ENCODE results near the gene NEURL4. TPM values are rescaled to one million over a fixed set of nuclear protein-coding genes. Genes with fewer than 3 reads are reported as not detected.

NEURL4 gene
- total RNA-seq, 1 donor from 2014 or later, result 75.2 TPM

DNA sequence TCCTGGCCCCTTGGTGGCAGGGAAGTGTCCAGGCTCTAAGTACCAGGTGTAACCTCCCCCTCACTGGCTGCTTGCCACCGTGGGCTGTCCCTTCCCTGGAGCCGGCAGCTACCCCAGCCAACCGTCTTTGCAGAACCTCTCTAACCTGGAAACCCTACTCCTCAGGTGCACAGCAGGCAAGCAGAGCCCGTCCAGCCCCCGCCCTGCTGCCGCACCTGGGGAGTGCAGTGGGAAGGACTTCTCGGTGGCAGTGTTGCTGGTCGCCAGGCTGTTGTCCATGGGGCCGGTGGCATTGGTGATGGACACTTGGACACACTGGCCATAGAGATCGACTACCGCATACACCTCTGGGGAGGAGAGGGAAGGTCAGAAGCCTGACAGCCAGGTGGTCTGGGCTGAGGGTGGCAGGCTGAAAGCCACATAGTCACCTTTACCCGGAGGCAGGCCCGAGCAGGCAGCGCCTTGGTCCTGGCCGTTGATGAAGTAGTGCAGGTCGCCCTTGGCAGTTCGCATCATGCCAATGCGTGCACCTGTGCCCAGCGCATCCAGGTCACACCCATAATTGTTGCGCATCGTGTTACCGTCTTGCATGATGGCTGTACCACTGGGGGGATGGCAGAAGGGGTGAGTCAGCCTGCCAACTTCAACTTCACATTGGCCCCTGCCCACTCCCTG, 6.5 kb downstream of the NEURL4 start:
- Mint-ChIP-seq H3K27ac (no peak overlapping the region), H3K36me3 (ENCODE audit: insufficient read depth) (peaks cover 9% of the 10 kb centered on the region), H3K4me3 (ENCODE audit: low read depth) (no peak overlapping the region), H3K27me3 (no peaks in the 10 kb centered on the region), H3K4me1 (ENCODE audit: low read depth) (no peaks in the 10 kb centered on the region), H3K9me3 (ENCODE audit: low read depth) (no peaks in the 10 kb centered on the region)
- no peak for DNase-seq (ENCODE audit: low spot score, unreplicated experiment)
- TF ChIP-seq, protein P1, sequence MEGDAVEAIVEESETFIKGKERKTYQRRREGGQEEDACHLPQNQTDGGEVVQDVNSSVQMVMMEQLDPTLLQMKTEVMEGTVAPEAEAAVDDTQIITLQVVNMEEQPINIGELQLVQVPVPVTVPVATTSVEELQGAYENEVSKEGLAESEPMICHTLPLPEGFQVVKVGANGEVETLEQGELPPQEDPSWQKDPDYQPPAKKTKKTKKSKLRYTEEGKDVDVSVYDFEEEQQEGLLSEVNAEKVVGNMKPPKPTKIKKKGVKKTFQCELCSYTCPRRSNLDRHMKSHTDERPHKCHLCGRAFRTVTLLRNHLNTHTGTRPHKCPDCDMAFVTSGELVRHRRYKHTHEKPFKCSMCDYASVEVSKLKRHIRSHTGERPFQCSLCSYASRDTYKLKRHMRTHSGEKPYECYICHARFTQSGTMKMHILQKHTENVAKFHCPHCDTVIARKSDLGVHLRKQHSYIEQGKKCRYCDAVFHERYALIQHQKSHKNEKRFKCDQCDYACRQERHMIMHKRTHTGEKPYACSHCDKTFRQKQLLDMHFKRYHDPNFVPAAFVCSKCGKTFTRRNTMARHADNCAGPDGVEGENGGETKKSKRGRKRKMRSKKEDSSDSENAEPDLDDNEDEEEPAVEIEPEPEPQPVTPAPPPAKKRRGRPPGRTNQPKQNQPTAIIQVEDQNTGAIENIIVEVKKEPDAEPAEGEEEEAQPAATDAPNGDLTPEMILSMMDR (IDR thresholded peaks at IDR 0.05; ENCODE audit: unreplicated experiment), result no peak

DNA sequence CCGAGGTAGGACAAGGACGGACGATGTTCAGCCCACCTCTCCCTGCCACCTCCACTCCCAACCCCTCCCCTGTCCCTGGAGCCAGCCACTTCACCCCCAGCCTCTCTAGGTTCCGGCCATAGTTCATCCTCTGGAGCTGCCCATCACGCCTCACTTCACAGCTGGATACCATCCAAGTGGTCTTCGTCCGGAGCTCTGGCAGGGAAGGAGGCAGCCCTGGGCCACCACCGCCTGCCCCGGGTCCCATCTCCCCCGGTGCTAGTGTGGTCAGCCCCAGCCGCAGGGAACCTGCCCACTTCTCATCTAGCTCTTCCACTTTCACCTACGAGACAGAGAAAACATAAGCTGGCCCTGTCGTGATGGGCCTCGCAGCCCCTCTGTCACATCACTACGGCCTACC, 7.7 kb downstream of the NEURL4 start:
- no peaks in the 10 kb centered on the region for H3K9me3 Mint-ChIP-seq (ENCODE audit: low read depth)
- H3K4me3 Mint-ChIP-seq (ENCODE audit: low read depth), result no peak overlapping the region
- H3K27me3 Mint-ChIP-seq, result no peaks in the 10 kb centered on the region
- no peak overlapping the region for H3K27ac Mint-ChIP-seq
- peaks cover 11% of the 10 kb centered on the region for H3K36me3 Mint-ChIP-seq (ENCODE audit: insufficient read depth)
- peaks cover under 1% of the 10 kb centered on the region for H3K4me1 Mint-ChIP-seq (ENCODE audit: low read depth)
- TF ChIP-seq, protein P1 (IDR thresholded peaks at IDR 0.05; ENCODE audit: unreplicated experiment), result no peak
- no peak for DNase-seq (ENCODE audit: low spot score, unreplicated experiment)

DNA sequence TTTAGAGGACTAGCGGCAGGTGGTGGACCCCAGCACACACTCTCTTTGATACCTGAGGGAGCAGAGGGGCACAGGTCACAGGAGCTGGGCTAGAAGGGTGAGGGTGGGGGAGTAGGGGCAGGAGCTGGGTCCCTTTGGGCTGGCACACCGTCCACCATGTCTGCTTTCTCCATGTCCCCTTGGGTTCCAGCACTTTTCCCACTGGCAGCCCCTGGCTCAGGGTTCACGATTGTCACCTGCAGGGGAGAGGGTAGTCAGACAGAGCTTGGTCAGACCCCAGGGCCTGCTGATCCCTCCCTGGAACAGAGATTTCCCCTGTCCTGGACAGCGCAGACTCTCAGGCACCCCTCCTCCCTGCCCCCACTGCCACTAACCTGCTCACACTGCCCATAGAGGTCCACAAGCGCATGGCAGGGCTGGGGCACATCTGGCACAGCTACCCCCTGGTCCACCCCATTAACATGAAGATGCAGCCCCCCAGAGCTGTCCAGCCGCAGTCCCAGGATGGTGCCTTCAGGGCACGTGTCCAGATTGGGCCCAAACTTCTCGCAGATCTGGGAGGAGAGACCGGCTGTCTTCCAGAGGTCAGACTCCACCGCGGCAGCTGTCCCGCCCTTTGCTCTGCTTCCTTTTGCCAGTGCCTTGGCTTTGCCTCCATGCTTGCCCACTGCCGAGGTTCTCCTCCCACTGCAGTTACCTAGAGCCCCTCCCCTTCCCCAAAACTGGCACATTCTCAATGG, 10.8 kb downstream of the NEURL4 start:
- H3K36me3 Mint-ChIP-seq (ENCODE audit: insufficient read depth), result peaks cover 8% of the 10 kb centered on the region

DNA sequence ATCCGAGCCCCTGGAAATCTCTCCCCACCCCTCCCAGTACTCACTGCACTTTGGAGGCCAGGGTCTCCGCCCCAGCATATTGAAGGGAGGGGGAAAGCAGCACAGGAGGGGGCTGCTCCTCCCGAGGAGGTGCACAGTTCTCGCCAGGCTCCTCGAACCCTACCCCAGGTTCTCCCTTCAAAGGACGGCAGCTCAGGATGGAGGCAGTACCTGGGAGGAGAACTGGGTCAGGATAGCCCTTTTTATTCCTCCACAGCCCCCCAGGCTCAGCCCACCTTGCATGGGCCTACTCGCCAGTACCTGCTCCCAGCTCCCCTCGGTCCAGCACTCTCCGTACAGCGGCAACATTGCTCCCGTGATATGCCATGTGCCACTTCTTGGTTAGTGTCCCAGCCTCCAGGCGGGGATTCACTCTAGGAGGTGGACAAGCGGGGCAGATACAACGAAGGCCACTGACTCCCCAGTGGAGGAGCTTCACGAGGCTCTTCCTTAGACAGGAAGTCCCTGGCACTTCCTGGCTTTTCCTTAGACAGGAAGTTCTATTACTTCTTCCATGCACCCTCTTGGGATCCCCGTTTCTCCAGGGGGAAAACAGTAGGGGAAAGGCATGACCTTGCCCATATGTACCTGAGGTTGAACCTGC, 11.9 kb downstream of the NEURL4 start:
- DNase-seq (ENCODE audit: low spot score, unreplicated experiment), result no peak
- H3K36me3 Mint-ChIP-seq (ENCODE audit: insufficient read depth), result peaks cover 14% of the 10 kb centered on the region
- H3K9me3 Mint-ChIP-seq (ENCODE audit: low read depth), result no peaks in the 10 kb centered on the region
- H3K27me3 Mint-ChIP-seq, result no peaks in the 10 kb centered on the region
- no peak overlapping the region for H3K27ac Mint-ChIP-seq
- peak overlapping the region; percentile 46 for H3K4me3 Mint-ChIP-seq (ENCODE audit: low read depth)
- TF ChIP-seq, protein P1 (IDR thresholded peaks at IDR 0.05; ENCODE audit: unreplicated experiment), result no peak
- peaks cover 9% of the 10 kb centered on the region for H3K4me1 Mint-ChIP-seq (ENCODE audit: low read depth)

More for the DNA sequence above, 10.8 kb downstream of the NEURL4 start:
- Mint-ChIP-seq H3K9me3 (ENCODE audit: low read depth) (no peaks in the 10 kb centered on the region), H3K27ac (no peak overlapping the region), H3K4me3 (ENCODE audit: low read depth) (no peak overlapping the region), H3K27me3 (no peaks in the 10 kb centered on the region), H3K4me1 (ENCODE audit: low read depth) (peaks cover 9% of the 10 kb centered on the region)
- DNase-seq (ENCODE audit: low spot score, unreplicated experiment), result no peak
- TF ChIP-seq, protein P1 (IDR thresholded peaks at IDR 0.05; ENCODE audit: unreplicated experiment), result no peak

DNA sequence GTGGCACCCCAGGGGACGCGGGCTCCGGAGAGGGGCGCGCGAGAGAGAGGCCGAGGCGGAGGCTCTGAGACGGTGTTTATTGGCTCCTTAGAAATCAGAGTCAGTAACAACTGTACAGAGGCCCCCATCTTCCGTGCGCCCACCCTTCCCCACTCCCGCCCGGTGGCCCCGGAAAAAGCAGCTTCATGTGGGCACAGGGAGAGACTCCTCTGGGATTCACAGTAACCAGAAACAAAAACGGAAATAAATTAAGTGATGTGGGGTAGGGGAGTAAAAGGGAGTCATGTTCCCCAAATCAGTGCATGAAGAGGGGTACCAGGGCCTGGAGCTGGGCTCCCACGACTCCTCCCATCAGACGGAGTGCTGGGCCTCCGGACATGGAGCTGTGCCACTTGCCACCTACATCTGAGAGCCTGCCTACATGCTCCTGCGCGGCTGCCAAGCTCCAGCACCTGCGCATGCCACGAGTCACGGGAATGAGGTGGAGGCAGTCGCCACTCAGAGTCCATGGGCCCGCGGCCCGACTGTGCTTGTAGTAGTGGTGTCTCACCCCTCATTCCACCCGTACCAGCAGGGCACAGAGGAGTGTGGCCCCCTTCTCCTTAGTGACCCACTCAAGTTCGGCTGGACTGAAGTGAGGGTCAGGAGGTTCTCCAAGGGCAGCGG, 13.4 kb downstream of the NEURL4 start:
- Mint-ChIP-seq H3K4me1 (ENCODE audit: low read depth) (peaks cover 9% of the 10 kb centered on the region), H3K36me3 (ENCODE audit: insufficient read depth) (peaks cover 16% of the 10 kb centered on the region), H3K9me3 (ENCODE audit: low read depth) (no peaks in the 10 kb centered on the region)

More for the DNA sequence above, 13.4 kb downstream of the NEURL4 start:
- DNase-seq (ENCODE audit: low spot score, unreplicated experiment), result no peak
- H3K27ac Mint-ChIP-seq, result peak overlapping the region; percentile 92
- no peaks in the 10 kb centered on the region for H3K27me3 Mint-ChIP-seq
- TF ChIP-seq, protein P1 (IDR thresholded peaks at IDR 0.05; ENCODE audit: unreplicated experiment), result no peak
- H3K4me3 Mint-ChIP-seq (ENCODE audit: low read depth), result peak overlapping the region; percentile 81

Measured in progenitor cell of endocrine pancreas (in vitro differentiated cells).